ENCODE data around the gene PEMT.

PEMT gene

DNA sequence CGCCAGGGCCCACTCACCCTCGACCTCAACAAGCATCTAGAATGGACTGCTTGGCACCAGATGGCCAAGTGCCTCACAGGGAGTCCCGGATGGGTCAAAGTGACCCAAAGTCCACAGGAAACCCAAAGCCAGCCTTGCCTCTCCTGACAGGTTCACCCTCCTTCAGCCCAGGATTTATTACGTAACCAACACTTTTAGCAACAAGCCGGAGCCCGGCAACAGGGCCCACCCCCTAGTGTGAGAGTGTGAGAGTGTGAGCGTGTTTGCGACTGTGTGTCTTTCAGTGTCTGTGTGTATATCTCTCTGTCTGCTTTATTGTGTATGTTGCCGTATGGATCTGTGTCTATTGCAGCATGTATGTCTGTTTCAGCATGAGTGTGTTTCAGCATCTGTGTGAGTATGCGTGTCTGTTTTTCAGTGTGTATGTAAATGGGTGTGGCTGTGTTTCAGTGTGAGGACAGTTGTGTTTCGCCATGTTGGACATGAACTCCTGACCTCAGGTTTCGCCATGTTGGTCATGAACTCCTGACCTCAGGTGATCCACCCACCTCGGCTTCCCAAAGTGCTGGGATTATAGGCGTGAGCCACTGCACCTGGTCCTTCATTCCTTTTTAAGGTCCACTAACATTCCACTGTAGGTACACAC, 13.7 kb upstream of the PEMT start:
- DNase-seq (ENCODE audit: low read depth in 3 of 3), result no peak

DNA sequence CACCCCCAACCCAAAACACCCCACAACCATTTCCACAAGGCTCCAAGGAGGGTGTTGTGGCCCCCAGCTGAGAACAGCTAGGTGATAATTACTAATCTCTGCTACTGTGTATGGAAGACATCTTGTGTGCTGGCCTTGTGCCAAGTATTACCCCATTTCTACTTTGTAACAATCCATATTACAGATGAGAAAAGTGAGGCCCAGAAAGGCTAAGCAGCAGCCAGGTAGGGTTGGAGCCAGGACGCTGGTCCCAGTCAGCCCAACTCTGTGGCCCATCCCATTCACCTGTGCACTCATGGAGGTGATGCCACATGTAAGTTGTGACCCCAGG, 12.4 kb upstream of the PEMT start:
- DNase-seq (ENCODE audit: low read depth in 3 of 3), result no peak

DNA sequence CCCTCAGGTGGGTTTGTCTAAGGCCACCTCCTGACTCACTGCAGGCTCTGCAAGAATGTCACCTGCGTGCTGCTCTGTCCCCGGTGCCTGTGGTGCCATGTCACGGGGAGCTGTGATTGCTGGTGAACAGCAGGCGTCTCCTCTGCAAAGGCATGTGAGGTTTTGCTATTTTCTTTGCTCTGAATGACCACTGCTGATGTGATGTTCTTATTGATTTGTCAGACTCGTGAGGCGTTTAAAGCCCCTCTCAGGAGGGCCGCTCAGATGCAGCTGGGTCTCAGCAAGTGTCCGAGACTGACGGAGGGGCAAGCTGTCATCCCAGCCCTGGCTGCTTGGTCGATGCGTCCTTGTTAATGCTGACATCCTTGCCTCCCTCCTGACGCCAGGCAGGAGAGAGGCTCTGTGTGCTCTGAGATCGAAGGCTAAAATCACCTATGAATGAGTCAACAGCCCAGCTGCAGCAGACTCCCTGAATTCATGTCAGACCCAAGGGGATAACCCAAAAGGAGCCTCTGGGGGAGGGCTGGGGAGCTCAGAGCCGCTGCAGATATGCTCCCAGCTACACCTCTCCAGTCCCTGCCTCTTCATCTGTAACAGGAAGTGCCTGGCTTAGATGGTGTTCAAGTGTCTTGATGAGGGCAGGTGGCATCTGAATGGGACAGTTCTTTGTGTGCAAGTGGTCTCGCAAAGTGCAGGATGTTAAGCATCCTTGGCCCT, 11.8 kb upstream of the PEMT start:
- no peak for DNase-seq (ENCODE audit: low read depth in 3 of 3)

DNA sequence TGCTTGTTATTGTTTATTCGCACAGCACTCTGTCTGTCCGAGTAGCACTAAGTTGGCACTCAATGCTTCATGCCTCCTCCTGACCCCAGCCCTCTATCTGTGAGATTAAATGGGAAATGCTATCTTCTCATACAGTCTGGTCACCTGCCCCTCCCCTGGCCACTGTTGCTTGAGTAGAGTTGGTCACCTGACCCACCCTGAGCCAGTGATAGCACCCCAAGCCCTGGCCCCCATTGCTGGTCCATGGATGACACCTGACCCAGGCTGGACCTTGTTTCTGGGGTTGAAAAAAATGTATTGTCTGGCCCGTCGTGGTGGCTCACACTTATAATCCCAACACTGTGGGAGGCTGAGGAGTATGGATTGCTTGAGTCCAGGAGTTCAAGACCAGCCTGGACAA, 8.5 kb upstream of the PEMT start:
- no peak for DNase-seq (ENCODE audit: low read depth in 3 of 3)

DNA sequence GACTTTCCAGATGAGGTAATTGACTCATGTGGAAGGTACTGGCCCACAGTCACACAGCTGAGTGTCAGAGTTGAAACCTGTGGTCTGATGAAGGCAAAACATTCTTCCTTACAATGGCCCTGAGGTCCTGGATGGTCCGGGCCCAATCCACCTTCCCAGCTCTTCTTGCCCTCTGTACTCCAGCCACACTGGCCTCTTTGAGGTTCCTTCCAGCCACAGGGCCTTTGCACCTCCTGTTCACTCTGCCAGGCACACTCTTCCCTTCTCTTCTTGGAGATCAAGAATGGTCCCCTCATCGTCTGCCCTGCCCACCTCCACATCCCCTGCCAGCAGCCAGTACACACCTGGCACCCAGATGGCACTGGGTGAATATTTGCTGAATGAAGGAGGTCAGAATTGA, 6.5 kb upstream of the PEMT start:
- DNase-seq (ENCODE audit: low read depth in 3 of 3), result no peak

DNA sequence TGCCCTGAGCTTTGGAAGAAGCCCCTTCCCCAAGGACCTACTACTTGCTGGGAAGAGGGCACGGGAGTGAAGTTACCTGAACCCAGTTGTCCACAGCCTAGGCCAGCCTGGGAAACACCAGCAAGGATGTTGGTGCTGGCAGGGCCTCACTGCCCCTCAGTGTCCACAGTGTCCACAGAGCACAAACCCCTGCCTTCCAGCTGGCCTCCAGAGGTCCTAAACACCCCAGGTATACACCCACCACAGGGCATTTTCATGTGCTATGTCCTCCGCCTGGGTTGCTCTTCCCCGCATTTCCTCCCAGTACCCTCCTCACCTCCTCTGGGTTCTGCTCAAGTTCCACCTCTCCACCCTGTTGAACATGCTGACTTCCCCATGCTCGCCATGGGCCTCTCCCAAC, 4.2 kb upstream of the PEMT start:
- DNase-seq (ENCODE audit: low read depth in 3 of 3), result no peak

DNA sequence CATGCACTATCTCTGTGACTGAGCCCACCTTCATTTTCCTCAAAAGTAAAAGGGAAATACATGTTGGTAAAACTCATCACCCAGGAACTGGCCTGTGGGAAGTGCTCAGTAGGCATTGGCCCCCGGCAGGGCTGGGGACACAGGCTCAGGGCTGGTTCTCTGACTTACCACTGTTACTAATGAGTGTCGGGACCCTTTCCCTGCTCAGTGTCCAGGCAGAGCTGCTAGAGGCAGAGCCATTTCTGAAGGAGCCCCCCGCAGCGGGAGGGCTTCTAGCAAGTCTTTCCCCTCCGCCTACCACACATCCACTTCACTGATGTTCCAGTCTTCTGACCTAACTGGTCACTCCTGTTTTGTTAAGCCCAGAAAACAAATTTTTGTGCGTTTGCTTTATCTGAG, 1.7 kb upstream of the PEMT start:
- no peak for DNase-seq (ENCODE audit: low read depth in 3 of 3)

DNA sequence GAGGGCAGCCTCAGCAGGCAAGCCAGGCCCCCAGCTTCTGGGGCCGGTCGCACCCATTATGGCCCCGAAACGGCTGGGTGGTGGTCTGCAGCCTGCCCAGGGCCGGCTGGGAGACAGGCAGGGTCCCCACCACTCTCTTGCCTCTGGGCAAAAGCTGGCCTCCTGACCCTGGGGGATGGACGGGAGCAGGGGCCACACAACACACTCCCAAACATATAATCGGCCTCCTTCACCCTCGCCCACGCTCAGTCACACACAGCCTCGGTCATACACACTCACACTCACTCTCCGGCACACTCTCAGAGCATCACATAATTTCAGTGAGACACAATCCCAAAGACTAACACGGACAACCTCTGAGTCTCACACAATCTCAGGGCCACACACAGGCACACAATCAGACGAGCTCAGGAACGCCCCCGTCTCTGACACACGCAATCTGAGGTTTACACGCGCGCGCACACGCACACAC, 589 bp downstream of the PEMT start:
- no peak for DNase-seq (ENCODE audit: low read depth in 3 of 3)

DNA sequence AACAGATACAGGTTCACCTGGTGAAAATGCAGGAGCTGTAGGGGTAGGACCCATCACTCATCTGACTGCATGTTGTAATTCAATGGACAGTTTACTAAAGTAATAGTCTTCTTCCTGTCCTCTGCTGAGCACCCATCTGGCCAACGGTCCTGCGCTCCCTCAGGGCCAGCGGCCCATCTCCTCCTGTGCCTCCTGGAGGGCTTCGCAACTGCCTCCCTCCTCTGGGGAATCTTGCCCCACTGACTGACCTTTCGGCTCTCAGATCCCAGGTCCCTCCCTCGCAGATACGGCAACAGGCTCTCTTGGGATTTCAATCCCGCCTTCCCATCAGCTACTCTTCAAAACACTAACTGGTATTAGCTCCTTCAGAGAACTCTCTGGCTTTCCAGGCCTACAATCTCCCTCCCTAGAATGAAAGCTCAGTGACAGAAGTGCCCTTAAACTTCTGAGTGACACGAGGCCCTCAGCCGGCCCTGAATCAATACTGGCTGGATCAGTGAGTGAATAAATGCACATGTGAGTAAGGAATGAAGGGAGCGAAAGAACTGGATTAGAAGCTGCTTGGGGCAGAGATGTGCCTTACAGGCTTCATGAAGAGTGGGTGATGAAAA, 1.3 kb downstream of the PEMT start:
- no peak for DNase-seq (ENCODE audit: low read depth in 3 of 3)

DNA sequence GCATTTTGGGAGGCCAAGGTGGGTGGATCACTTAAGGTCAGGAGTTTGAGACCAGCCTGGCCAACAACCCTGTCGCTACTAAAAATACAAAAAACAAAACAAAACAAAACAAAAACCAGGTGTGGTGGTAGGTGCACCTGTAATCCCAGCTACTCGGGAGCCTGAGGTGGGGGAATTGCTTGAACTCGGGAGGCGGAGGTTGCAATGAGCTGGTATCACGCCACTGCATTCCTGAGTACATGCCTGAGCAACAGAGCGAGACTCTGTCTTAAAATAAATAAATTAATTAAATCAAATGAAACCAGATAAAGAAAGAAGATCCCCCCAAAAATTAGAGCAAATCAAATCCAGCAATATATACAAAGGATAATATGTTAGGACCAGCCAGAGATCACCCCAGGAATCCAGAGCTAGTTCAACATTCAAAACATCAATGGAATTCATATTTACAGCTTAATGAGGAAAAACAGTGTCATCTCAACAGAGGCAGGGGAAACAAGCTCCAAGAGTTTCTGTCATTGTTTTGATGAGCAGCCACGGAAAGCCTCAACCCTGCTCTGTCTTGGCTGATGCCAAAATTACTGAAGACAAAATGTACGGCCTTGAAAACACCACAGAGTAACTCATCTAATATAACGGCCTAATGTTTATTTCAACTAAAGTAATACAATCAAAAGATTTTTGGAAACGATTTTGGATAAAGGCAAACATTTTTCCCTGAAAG, 3.7 kb downstream of the PEMT start:
- DNase-seq (ENCODE audit: low read depth in 3 of 3), result no peak

DNA sequence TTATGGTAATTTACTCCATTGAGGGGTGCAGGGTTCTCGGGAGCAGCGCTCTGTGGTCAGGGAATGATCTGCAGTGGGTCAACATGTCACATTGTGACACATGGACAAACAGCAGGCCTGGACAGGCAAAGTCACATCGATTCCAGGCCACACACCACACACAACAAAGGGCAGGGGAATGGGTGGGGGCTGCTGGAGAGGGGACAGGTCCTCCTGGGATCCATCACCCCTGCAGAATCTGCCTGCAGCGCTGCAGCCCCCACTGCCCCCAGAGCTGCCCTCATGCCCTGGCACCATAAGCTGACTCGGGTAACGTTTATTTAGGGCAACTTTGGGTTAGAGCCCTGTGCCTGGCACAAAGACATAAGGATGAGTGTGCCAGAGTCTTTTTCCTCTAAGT, 9.1 kb downstream of the PEMT start:
- no peak for DNase-seq (ENCODE audit: low read depth in 3 of 3)

DNA sequence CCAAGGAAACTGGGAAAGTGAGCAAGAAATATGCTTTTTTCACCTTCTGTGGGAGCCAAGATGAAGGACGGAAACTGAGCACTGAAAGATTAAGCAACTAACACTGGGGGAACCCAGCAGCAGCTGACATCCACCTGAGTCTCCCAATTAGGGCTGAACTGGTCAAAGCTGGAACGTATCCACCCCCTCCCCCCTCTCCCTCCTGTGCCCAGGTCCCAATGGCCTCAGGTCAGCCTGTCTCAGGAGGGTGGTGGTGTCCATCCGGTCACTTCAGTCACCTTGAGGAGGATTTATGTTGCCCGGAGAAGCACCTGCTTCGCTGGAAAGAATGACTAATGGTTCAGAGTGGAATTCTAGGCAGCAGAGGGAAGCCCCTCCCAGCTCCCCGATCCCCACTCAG, 10.0 kb downstream of the PEMT start:
- no peak for DNase-seq (ENCODE audit: low read depth in 3 of 3)

DNA sequence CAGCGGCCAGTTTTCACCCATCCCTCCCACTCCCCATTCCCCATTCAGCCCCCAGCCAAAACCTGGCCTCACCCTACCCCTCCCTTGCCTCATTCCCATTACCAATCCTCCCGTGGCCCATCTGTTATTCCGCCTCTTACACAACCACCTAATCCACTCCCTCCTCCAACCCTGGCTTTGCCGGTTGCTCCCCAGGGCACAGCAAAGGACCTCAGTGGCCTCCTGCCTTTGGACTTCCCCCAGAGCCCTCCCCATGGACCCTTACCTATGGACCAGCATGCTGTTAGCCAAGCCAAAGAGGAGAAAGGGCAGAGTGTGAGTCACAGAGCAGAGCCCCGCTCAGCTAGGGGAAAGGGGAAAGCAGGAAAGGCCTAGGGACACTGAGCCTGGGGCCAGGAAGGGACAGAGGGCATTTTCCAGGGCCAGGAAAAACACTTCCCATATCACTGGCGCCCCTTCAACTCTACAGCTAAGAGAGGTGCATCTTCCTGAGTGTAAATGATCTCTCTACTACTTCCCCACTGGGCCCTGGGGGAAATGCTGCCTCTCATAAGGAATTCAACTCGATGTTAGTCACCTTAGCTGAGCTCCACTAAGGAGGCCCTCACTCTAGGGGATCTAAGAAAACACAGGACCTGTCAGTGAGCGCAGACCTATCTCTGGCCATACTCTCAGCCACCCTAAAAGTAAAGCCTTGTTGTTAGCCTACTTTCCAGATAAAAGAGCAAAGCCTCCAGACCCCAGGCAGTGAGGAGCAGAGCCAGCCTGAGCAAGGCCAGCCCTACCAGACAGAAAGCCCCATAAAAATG, 10.6 kb downstream of the PEMT start:
- no peak for DNase-seq (ENCODE audit: low read depth in 3 of 3)

DNA sequence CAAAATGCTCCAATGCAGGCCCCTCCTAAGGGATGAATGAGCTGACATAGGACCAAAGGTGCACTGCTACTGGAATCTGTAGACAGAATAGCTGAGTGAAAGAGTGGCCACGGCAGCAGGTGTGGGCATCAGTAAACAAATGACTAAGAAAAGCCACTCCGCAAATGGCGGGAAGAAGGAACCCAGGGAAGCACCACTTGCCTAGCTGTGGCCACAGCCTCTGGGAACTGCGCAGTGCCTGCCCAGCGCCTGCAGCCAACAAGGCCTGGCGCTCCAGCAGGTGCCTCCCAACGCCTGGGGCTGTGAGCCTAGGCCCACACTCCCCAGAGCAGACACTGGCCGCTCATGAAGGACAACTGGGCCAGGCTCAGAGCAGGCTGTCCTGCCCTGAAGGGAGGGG, 11.8 kb downstream of the PEMT start:
- DNase-seq (ENCODE audit: low read depth in 3 of 3), result no peak

DNA sequence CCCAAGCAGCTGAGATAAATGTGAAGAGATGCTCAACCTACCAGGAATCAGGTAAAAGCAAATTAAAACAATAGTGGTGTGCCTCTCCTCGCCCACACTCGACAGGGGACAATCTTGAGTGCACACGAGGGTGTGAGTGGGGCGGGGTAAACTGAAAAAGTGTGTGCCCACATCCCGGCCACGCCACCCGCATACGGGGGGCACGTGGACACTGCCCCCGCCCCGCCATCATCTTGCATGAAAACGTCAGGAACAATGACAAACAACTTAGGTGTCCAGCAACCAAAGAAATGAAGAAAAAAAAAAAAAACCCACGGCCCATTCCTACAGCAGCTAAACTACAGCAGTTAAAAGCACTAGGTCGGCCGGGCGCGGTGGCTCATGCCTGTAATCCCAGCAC, 14.1 kb downstream of the PEMT start:
- DNase-seq (ENCODE audit: low read depth in 3 of 3), result no peak

DNA sequence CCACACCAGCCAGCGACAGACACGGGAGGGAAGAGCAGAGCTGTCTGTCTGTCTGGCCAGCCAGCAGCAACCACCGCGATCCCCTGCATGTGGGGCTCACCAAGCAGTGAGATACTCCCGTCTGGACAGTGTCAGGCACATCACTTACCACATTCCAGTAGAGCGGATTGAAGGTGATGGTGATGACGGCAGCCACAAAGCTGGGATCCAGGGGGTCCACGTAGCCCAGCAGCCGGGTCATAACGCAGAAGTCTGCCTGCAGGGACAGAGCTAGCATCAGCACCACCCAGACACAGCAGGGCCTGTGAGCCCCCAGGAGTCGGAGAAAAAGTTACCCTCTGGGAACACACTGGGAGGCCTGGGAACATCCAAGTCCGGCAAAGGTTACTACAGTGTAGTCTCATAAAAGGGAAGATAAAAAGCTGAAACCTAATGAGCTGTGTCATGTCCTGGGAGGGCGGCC, 14.7 kb downstream of the PEMT start:
- no peak for DNase-seq (ENCODE audit: low read depth in 3 of 3)

DNA sequence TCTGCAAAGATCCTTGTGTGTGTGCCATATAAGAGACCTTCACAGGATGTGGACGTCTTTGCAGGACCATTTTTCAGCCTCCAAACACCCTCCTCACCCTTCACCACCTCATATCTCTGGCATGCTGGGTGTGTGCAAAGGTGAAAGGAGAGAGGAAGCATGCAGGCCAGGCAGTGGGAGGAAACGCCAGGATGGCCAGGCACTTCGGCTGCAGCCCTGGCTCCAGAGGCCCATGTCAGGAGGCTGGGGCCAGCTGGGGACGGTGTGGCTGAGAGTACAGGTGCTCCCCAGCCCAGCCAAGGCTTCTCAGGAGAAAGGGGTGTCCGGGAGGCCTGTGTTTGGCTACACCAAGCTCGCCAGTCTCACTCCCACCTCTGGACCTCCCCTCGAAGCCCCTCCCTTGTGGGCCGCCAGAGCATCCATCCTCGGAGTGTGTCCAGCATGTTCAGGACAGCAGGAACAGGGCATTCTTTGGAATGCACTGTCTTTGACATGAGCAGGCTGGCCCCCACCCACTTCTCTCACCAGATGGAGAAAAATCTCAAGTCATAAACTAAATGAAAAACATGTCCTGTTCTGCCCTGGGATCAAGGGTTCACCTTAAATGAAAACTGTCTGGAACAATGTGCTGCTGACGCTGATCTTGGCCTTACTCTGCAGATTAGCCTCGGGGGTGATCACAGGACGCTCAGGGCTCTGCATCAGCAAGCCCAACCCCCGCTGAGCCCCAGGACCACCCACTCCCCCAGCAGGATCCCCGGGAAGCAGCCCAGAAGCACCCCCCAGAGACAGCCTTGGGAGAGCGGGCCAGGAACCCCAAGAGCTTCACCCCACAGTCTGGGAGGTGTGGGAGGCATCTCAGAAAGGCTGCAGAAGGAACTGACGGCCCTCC, 15.9 kb downstream of the PEMT start:
- no peak for DNase-seq (ENCODE audit: low read depth in 3 of 3)

DNA sequence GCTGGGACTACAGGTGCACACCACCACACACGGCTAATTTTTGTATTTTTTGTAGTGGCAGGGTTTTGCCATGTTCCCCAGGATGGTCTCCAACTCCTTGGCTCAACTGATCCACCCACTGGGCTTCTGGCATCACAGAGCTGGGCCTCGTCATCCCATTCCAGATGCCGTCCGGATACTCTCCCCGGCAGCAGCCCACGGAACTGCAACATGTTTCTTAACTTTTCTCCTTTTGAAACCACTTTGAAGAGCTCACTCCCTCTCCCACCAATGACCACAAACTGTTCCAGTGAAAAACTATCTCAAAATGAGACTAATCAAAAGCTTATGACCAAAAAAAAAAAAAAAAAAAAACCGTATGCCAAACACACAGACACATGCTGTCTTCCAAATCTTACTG, 17.6 kb downstream of the PEMT start:
- no peak for DNase-seq (ENCODE audit: low read depth in 3 of 3)

DNA sequence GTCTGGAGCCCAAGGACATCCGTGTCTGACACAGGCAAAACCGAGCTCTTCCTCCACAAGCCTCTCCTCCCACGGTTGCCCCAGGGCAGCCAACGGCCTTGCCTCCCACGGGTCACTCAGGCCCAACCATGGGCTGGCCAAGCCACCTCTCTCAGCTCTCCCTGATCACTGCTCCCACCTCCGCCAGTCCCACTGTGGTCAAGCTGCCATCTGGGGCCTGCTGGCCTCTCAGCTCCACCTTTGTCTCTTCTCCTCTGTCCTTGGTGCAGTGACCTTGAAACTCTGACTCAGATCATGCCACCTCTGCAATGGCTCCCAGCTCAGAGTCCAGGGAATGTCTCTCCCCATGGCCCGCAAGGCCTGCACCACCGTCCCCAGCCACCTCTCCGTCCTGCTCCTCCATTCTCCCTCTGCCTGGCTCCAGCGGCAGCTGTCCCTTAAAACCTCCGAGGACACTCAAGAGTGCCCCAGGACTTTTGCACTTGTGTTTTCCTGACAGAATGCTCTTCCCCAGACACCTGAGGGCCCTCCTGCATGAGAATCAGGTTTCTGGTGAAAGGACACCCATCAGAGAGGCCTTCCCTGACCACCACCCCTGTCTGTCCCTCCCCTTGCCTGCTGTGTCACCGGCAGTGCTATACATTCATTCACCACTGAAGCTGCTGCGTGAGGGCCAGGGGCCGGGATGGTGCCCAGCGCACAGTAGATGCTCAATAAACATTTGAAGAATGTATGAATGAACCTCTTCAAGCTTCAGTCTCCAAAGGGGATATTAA, 19.3 kb downstream of the PEMT start:
- DNase-seq (ENCODE audit: low read depth in 3 of 3), result no peak

Data from stimulated activated CD4-positive, alpha-beta T cell treated with anti-CD3 and anti-CD28 coated beads, TNF-alpha, amount 100 ng/mL, for 24 hours (primary cell).